Spleen (tissue), 7 donors: Measurements from ENCODE around the gene MGMT.

Experiments
- CTCF ChIP-seq, 11 experiments: fragments of 200-600 bp in 7 of 11; fragments of 450-650 bp in 4 of 11; sonication (generic) in 4 of 11; IDR thresholded peaks in 8 of 11; conservative IDR thresholded peaks in 3 of 11; 1 replicate in 7 of 11; 2 replicates in 4 of 11; pipeline versions ENCODE4 v1.4.0 to v1.8.0; 2016 to 2021; ENCODE audit warnings: antibody characterized with exemption in 11 of 11, inconsistent platforms in 4 of 11, mild to moderate bottlenecking in 1 of 11
- POLR2AphosphoS5 ChIP-seq, 3 donors: sonication (generic); formaldehyde crosslinking; IDR thresholded peaks; one replicate each; pipeline ENCODE4 v1.5.1; 2017; ENCODE audit warnings: antibody characterized with exemption in 3 of 3
- donor health status: DM: no; HTN: no; CAD: no; lungs with moderate emphysema.
- donor health status: DM: no; HTN: no; CAD: no.
- donor health status: DM: no; HTN: no; CAD: no.

DNA sequence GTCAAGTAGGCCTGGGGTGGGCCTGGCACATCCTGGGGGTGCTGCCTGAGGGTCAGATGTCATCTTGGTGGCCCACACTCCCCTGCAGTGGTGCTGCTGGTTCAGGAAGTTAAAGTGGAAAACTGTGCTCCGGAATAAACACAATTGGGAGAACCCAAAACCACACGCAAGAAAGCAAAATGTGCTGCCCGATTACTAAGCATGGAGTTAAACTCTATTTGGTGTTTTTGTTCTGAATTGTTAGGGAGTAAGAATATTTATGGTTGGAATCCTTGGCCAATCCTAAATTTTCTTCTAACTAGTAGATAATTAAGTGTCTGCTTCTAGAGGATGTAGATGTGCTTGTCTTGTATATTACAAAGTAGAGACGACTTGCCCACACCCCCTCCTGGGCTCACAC, 131.4 kb downstream of the MGMT start:
- TF ChIP-seq POLR2AphosphoS5 (IDR thresholded peaks at IDR 0.05) (no peak), CTCF (IDR thresholded peaks at IDR 0.05 in 8 of 11, conservative IDR thresholded peaks at IDR 0.05 in 3 of 11) (no peak)
